D341Med (cell line): ENCODE data around the gene SLC36A2.
A peak's percentile ranks its signal among the peaks of the same experiment; 100 is the strongest.
"Not testable (repeated sequence)": the region's sequence is repeated elsewhere in the genome, so short reads cannot be mapped to it uniquely, and the experiment has no call there.

Experiments used
- DNase-seq: peaks from one replicate; pipeline ENCODE4 v3.0.0; 2012; ENCODE audit warnings: low spot score

The SLC36A2 gene

DNA sequence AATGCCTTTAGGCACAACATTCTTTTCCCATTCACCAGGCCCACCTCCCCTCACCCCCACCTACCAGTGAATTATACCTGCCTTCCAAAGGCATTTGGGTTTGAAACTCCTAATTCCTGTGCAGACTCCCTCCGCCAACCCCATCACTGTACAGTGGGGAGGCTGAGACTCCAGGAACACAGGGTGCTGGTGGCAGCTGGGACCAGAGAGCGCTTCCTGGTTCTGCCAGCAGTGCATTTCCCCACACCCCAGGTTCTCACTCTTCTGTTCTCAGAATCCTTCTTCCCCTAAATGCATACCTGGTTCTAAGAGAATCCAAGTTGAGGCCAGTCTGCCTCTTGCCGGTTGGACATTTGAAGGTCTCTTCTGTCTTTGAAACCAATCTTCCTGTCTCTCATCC, 21.1 kb downstream of the SLC36A2 start:
- no peak for DNase-seq

GRCh38 chr5:151320481-151320880, 26.9 kb downstream of the SLC36A2 start:
- DNase-seq: no peak

GRCh38 chr5:151318850-151319732, 28.3 kb downstream of the SLC36A2 start:
- no peak for DNase-seq

DNA sequence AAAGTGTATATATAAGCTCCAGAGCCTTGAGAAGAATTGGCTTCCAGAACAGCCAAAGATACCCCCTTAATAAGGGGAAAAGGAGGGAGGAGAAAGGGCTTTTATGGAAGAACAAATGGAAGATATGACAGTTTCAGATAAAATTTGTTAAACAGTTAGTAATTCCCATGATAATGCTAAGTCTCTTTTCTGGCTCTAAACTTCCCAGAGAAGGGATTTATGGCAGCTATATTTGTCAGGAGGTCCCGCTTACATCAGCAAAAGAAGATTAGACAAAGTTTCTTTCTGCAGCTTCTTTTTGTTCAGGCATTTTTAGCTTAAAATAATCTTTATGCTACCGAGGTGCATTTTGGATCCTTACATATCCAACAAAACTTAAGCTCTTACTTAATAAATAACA, 29.5 kb downstream of the SLC36A2 start:
- no peak for DNase-seq

- DNase-seq: peak; percentile 62
Measured at GRCh38 chr5:151315998-151316597, 31.3 kb downstream of the SLC36A2 start.

GRCh38 chr5:151313357-151313756, 34.0 kb downstream of the SLC36A2 start:
- no peak for DNase-seq

GRCh38 chr5:151312756-151313324, 34.5 kb downstream of the SLC36A2 start:
- no peak for DNase-seq

GRCh38 chr5:151310932-151311331, 36.4 kb downstream of the SLC36A2 start:
- no peak for DNase-seq

DNA sequence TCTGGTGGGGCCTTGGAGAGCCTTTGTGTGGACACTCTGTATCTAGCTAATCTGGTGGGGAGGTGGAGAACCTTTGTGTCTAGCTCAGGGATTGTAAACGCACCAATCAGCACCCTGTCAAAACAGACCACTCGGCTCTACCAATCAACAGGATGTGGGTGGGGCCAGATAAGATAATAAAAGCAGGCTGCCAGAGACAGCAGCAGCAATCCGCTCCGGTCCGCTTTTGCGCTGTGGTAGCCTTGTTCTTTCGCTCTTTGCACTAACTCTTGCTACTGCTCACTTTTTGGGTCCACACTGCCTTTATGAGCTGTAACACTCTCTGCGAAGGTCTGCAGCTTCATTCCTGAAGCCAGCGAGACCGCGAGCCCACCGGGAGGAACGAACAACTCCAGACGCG, 37.5 kb downstream of the SLC36A2 start:
- not testable (repeated sequence) for DNase-seq

- DNase-seq: not testable (repeated sequence)
Measured at GRCh38 chr5:151309266-151309665, 38.1 kb downstream of the SLC36A2 start.

GRCh38 chr5:151303666-151304065, 43.7 kb downstream of the SLC36A2 start, which contains the start of gene SLC36A3:
Gene SLC36A3, minus strand, starts transcription at chr5:151303766. Its CDS starts 412 bp downstream, at chr5:151303354.
- no peak for DNase-seq

- peak; percentile 61 for DNase-seq
Measured at GRCh38 chr5:151298063-151298855, 49.1 kb downstream of the SLC36A2 start.

GRCh38 chr5:151296974-151297373, 50.4 kb downstream of the SLC36A2 start:
- no peak for DNase-seq

DNA sequence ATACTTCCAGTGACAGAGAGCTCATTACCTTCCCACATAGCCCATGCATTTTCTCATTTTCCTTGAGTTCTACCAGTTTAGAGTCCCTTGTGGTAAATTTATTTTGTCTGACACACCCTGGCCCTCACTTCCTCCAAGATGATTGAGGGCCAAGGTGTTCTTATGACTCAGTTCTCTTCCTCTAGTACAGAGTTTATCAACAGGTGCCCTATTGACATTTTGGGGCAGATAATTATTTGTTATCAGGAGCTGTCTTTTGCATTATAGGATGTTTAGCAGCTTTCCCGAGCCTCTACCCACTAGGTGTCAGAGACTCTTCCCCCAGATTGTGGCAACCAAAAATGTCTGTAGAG, 50.9 kb downstream of the SLC36A2 start:
- DNase-seq: no peak

- DNase-seq: no peak
Measured at GRCh38 chr5:151295791-151296477, 51.4 kb downstream of the SLC36A2 start.

DNA sequence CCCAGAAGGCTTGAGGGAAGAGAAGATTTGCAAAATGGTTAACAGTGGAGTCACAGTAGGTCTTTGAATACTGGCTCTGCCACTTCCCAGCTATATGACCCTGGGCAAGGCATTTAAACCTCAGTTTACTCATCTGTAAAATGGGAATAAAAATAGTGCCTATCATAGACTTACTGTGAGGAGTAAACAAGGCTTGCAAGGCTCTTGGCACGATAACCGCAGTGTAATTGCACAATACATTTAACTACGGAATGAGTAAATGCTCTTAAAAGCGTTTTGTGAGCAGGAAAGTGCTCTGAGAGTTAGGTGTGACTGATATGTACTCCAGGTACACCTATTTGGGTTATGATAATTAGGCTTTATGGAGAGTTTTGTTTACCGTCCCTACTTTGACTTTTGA, 52.2 kb downstream of the SLC36A2 start:
- DNase-seq: no peak

DNA sequence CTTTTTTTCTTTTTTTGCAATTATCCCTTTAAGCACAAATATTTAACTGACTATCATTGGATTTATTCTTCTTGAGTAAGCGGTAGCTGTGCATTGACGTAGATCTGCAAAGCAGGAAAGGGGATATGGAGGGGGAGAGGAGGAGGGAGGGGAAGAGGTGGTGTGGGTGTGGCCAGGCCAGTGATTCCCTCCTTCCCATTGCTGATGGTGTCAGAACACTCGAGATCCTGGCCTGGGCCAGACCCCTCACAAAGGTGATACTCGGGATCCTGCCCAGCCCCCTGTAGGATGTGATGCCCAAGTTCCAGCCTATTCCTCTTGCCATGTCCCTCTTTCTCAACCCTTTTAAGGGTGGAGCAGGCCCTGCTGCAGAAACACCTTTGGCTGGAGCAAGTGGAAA, 53.7 kb downstream of the SLC36A2 start:
- DNase-seq: no peak

DNA sequence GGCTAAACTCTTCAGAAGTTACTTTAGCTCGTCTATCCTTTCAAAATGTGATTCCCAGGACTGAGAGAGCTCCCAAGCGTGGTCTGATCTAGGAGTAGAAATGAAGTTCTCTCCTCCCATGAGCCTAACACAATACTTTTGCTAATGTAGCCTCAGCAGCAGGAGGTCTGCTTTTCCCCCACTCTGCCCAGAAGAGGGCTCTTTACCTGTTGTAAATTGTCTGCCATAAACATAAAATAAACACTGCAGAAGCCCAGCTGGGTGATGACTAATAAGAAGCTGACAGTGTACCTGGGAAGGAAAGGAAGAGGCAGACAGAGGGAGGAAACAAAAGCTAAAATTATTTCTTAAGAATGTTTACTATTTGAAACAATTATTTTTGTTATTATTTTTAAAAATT, 59.2 kb downstream of the SLC36A2 start:
- DNase-seq: no peak

DNA sequence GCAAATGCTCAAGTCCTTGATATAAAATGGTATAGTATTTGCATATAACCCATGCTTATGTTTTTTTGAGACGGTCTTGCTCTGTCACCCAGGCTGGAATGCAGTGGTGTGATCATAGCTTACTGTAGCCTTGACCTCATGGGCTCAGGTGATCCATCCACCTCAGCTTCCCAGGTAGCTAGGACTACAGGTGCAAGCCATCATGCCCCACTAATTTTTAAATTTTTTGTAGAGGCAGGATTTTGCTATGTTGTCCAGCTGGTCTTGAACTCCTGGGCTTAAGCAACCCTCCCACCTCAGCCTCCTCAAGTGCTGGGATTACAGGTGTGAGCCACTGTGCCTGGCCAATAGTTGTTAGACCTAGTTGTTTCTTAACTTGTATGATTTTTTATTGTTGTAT, 61.1 kb downstream of the SLC36A2 start:
- no peak for DNase-seq

DNA sequence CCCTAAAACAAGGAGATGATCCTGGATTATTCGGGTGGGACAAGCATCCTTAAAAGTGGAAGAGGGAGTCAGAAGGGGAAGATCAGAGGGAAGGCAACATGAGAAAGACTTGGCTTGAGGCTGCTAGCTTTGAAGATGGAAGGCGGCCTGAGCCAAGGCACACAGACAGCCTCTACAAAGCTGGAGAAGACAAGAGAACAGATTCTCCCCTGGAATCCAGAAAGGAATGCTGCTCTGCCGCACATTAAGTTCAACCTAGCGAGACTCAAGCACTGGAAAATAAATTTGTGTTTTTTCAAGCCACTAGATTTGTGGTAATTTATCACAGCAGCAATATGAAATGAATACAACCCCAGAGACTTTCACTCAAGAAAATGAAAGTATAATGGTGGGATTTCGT, 61.7 kb downstream of the SLC36A2 start:
- DNase-seq: no peak

- DNase-seq: no peak
Measured at GRCh38 chr5:151284392-151284967, 62.9 kb downstream of the SLC36A2 start.
